ENCODE measurements around the gene AKAP7. TPM values are rescaled to one million over a fixed set of nuclear protein-coding genes. Genes with fewer than 3 reads are reported as not detected.

The AKAP7 gene
- total RNA-seq, 1 donor from 2014 or later, result 15.5 TPM

DNA sequence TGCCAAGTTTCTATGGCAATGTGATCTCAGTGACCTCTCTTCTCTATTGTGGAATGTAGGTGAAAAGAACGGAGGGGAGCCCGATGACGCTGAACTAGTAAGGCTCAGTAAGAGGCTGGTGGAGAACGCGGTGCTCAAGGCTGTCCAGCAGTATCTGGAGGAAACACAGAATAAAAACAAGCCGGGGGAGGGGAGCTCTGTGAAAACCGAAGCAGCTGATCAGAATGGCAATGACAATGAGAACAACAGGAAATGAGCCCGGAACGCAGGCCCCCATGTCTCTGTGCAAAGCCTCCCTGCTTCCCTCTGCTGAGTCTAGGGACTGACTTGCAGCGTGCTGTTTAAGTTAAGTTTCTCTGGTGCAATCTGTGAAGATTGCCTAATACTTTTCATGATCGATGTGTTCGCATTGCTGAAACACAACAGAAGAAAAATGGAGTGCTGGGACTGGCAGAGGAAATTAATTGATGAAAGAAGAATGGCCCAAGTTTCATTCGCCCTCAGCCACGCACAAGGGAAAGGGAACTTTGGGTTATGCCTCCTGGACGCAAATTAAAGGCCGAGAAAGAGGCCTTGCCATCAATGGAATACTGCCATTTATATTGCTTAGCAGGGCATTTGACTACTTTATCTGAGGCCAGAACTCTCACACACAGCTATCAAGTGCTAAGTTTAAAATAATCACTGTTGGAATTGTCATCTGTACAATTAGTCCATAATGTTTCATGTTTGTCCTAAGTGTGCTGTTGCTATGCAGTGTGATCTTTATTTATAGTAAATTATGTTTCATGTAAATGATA lies 146.4 kb downstream of the AKAP7 start:
- Histone ChIP-seq H4K20me1 (ENCODE audit: low read depth) (no peaks in the 10 kb centered on the region), H3K9me3 (ENCODE audit: low read depth) (no peaks in the 10 kb centered on the region), H3K9ac (no peak overlapping the region), H3K4me1 (peaks cover 16% of the 10 kb centered on the region), H3K36me3 (no peaks in the 10 kb centered on the region), H3K27me3 (no peaks in the 10 kb centered on the region), H2AFZ (replicated peaks) (peak overlapping the region; percentile 29), H3K4me3 (no peak overlapping the region), H3F3A (ENCODE audit: low read depth) (no peaks in the 10 kb centered on the region), H3K27ac (no peak overlapping the region), H3K4me2 (peak overlapping the region; percentile 65), H3K79me2 (ENCODE audit: low read depth) (no peaks in the 10 kb centered on the region)
- H3K27me3 Mint-ChIP-seq (ENCODE audit: insufficient read depth, low read depth), result no peaks in the 10 kb centered on the region
- no peak for TF ChIP-seq EZH2phosphoT487 (IDR thresholded peaks at IDR 0.05)
- no peak for TF ChIP-seq CTCF (IDR thresholded peaks at IDR 0.05)
- TF ChIP-seq EZH2 (IDR thresholded peaks at IDR 0.05), result no peak
- H3K9me3 Mint-ChIP-seq, result no peaks in the 10 kb centered on the region
- peaks cover 11% of the 10 kb centered on the region for H3K36me3 Mint-ChIP-seq
- H3K4me1 Mint-ChIP-seq, result peaks cover 34% of the 10 kb centered on the region
- H3K27ac Mint-ChIP-seq, result peak overlapping the region; percentile 99
- H3K4me3 Mint-ChIP-seq, result peak overlapping the region; percentile 78
- peak; percentile 61 for DNase-seq (ENCODE audit: low spot score)

DNA sequence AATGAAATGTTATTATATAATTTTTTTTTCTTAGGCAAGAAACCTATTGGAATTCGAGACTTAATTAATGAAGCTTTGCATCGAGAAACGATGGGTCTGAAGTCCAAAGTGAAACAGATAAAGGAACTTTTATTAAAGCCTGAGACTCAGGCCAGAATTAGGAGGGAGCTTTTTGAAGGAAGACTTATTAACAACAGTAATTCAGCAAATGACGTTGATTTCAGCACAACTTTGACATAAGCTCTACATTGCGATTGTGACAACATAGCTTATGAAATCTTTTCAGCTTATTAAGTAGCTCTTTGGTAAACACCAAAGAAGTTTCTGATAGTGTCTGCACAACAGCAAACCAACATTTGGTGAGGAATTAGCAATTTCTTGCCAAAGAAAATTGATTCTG lies 147.1 kb downstream of the AKAP7 start:
- TF ChIP-seq EZH2phosphoT487 (IDR thresholded peaks at IDR 0.05), result no peak
- no peak for TF ChIP-seq EZH2 (IDR thresholded peaks at IDR 0.05)
- TF ChIP-seq CTCF (IDR thresholded peaks at IDR 0.05), result no peak
- no peak overlapping the region for H3K27ac Mint-ChIP-seq
- Histone ChIP-seq H3K4me3 (no peak overlapping the region), H3K9me3 (ENCODE audit: low read depth) (no peaks in the 10 kb centered on the region), H3K9ac (no peak overlapping the region), H3F3A (ENCODE audit: low read depth) (no peaks in the 10 kb centered on the region), H3K79me2 (ENCODE audit: low read depth) (no peaks in the 10 kb centered on the region), H3K36me3 (no peaks in the 10 kb centered on the region), H3K4me2 (no peak overlapping the region), H2AFZ (replicated peaks) (no peak overlapping the region), H3K4me1 (peaks cover 16% of the 10 kb centered on the region), H3K27ac (no peak overlapping the region), H3K27me3 (no peaks in the 10 kb centered on the region), H4K20me1 (ENCODE audit: low read depth) (no peaks in the 10 kb centered on the region)
- H3K4me1 Mint-ChIP-seq, result peaks cover 34% of the 10 kb centered on the region
- no peaks in the 10 kb centered on the region for H3K9me3 Mint-ChIP-seq
- H3K36me3 Mint-ChIP-seq, result peaks cover 11% of the 10 kb centered on the region
- DNase-seq (ENCODE audit: low spot score), result no peak
- H3K4me3 Mint-ChIP-seq, result no peak overlapping the region
- H3K27me3 Mint-ChIP-seq (ENCODE audit: insufficient read depth, low read depth), result no peaks in the 10 kb centered on the region

DNA sequence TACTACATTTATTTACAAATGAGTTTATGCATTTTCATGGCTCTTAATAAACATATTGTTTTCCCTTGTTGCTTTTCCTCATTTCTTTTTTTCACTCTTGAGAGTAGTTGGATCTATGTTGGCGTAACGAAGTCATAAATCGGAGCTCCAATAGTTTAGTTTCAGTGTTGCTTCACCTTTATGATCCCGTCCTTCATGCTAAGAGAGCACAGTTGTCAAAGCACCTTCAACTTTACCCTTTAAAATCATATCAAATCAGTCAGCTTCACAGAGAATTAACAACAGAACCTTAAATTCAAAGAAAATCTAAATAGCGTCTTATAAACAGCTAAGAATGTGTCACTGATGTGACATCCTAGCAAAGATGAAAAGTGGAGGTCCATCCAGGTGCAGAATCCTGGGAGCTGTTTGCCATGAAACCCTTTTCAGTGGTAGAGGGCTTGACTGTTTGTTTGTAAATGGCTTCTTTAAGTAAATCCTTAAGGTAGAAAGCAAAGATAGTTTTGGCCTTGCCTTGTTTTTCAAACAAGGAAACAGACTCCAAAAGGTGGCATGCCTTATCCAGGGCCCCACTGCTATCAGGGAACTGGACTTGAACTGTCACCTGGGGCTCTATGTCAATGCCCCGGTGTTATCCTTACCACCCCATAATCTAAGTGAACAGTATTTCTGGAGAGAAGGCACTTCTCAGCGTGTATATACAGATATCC lies 148.4 kb downstream of the AKAP7 start:
- Histone ChIP-seq H4K20me1 (ENCODE audit: low read depth) (no peaks in the 10 kb centered on the region), H3K36me3 (no peaks in the 10 kb centered on the region), H3K9ac (no peak overlapping the region), H3K9me3 (ENCODE audit: low read depth) (no peaks in the 10 kb centered on the region), H3K79me2 (ENCODE audit: low read depth) (no peaks in the 10 kb centered on the region), H3K27me3 (no peaks in the 10 kb centered on the region), H3F3A (ENCODE audit: low read depth) (no peaks in the 10 kb centered on the region), H3K27ac (no peak overlapping the region), H2AFZ (replicated peaks) (no peak overlapping the region), H3K4me2 (no peak overlapping the region), H3K4me1 (peaks cover 16% of the 10 kb centered on the region), H3K4me3 (no peak overlapping the region)
- Mint-ChIP-seq H3K4me3 (no peak overlapping the region), H3K27me3 (ENCODE audit: insufficient read depth, low read depth) (no peaks in the 10 kb centered on the region), H3K9me3 (no peaks in the 10 kb centered on the region), H3K4me1 (peaks cover 34% of the 10 kb centered on the region), H3K27ac (peak overlapping the region; percentile 84), H3K36me3 (peaks cover 7% of the 10 kb centered on the region)
- no peak for DNase-seq (ENCODE audit: low spot score)
- TF ChIP-seq EZH2phosphoT487 (IDR thresholded peaks at IDR 0.05), result no peak
- no peak for TF ChIP-seq CTCF (IDR thresholded peaks at IDR 0.05)
- TF ChIP-seq EZH2 (IDR thresholded peaks at IDR 0.05), result no peak
